K562 treated with DMSO at 1 percent for 12 hours (cell line): ENCODE measurements around the gene KRTAP9-6. TPM values are rescaled to one million over a fixed set of nuclear protein-coding genes. Genes with fewer than 3 reads are reported as not detected.

Source experiments
- total RNA-seq: library from RNA; unstranded; fragments of 300-600 nt; gene quantifications from 2 replicates; pipeline ENCODE4 v1.2.3, GENCODE V29; 2022; ENCODE audit not compliant: insufficient read depth

The KRTAP9-6 gene
- total RNA-seq = not detected in 2 replicates

DNA sequence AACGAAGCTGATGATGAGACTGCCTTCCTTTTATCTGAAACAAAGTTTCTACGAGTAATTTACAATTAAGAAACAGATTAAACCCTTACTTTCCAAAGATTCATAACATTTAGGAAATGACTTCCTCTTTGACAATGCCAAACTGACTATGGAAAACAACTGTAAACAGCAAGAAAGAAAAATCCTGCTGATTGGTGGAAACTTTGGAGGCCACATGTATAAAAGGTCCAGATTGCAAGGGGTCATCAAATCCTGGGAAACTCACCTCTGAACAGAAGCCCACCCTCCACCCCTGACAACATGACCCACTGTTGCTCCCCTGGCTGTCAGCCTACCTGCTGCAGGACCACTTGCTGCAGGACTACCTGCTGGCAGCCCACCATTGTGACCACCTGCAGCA, at the start of gene KRTAP9-6:
TSS of gene KRTAP9-6 (plus strand) at position 301 of the 400 bp plus-strand sequence. CDS start at position 301, 0 bp downstream.

DNA sequence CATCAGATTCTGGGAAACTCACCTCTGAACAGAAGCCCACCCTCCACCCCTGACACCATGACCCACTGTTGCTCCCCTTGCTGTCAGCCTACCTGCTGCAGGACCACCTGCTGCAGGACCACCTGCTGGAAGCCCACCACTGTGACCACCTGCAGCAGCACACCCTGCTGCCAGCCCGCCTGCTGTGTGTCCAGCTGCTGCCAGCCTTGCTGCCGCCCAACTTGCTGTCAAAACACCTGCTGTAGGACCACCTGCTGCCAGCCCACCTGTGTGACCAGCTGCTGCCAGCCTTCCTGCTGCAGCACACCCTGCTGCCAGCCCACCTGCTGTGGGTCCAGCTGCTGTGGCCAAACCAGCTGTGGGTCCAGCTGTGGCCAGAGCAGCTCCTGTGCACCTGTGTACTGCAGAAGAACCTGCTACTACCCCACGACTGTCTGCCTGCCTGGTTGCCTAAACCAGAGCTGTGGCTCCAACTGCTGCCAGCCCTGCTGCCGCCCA, 38.5 kb upstream of the KRTAP9-6 start, which contains the start of gene KRTAP9-2:
TSS of gene KRTAP9-2 (plus strand) at position 51 of the 498 bp plus-strand sequence. CDS start at position 58, 7 bp downstream.

GRCh38 chr17:41232399-41233105, 32.6 kb upstream of the KRTAP9-6 start, which contains the start of gene KRTAP9-3:
Gene KRTAP9-3, plus strand, starts transcription at chr17:41232449. Its CDS starts 53 bp downstream, at chr17:41232502.

GRCh38 chr17:41237949-41238437, 27.2 kb upstream of the KRTAP9-6 start, which contains the start of gene KRTAP9-8:
Gene KRTAP9-8, plus strand, starts transcription at chr17:41237999. Its CDS starts 53 bp downstream, at chr17:41238052.

DNA sequence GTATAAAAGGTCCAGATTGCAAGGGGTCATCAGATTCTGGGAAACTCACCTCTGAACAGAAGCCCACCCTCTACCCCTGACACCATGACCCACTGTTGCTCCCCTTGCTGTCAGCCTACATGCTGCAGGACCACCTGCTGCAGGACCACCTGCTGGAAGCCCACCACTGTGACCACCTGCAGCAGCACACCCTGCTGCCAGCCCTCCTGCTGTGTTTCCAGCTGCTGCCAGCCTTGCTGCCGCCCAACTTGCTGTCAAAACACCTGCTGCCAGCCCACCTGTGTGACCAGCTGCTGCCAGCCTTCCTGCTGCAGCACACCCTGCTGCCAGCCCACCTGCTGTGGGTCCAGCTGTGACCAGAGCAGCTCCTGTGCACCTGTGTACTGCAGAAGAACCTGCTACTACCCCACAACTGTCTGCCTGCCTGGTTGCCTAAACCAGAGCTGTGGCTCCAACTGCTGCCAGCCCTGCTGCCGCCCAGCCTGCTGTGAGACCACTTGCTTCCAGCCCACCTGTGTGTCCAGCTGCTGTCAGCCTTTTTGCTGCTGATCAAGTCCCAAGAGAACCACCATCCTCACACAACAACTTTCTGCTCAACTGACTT, 15.4 kb upstream of the KRTAP9-6 start, which contains the start of gene KRTAP9-4:
TSS of gene KRTAP9-4 (plus strand) at position 51 of the 604 bp plus-strand sequence. CDS start at position 85, 34 bp downstream.

DNA sequence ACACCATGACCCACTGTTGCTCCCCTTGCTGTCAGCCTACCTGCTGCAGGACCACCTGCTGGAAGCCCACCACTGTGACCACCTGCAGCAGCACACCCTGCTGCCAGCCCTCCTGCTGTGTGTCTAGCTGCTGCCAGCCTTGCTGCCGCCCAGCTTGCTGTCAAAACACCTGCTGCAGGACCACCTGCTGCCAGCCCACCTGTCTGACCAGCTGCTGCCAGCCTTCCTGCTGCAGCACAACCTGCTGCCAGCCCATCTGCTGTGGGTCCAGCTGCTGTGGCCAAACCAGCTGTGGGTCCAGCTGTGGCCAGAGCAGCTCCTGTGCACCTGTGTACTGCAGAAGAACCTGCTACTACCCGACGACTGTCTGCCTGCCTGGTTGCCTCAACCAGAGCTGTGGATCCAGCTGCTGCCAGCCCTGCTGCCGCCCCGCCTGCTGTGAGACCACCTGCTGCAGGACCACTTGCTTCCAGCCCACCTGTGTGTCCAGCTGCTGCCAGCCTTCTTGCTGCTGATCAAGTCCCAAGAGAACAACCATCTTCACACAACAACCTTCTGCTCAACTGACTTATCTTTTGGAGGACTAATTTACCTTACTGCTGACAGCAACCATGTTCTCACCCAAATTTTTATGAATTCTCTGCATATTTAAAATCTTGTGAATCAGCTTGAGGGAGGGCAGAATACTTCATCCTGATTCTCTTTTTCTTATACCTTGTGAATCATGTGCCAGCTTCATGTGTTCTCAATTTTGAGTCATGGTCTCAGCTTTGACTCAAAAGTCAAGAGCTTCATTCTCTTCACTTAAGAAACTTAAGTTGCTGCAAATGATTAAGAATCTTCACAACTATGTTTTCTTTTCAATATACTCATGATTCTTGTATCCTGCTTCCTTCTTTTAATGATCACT, 9.5 kb upstream of the KRTAP9-6 start, which contains the start of gene KRTAP9-9:
TSS of gene KRTAP9-9 (plus strand) at position 4 of the 910 bp plus-strand sequence.

GRCh38 chr17:41275648-41276190, 10.5 kb downstream of the KRTAP9-6 start, which contains the start of gene KRTAP9-7:
Gene KRTAP9-7, plus strand, starts transcription at chr17:41275698. Its CDS starts 0 bp downstream, at chr17:41275698.

GRCh38 chr17:41301916-41302901, 37.0 kb downstream of the KRTAP9-6 start, which contains the start of gene KRTAP29-1:
Gene KRTAP29-1, minus strand, starts transcription at chr17:41302851. Its CDS starts 0 bp downstream, at chr17:41302851.

DNA sequence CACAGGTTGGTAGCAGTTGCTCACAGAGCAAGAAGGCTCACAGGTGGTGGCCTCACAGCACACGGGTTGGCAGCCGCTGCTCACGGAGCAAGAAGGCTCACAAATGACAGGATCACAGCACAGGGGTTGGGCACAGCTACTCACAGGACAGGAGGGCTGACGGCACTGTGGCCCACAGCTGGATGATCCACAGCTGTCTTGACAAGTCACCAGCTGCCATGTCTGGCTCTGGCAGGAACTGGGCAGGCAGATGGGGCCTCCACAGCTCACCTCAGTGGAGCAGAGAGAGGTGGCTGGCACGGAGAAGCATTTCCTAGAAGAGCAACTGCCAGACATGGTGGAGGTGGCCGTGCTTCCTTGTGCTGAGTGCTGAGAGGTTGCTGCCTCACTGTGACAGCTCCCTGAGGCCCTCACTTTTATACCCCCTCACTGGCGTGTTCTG, 43.8 kb downstream of the KRTAP9-6 start, which contains the start of gene KRTAP16-1:
TSS of gene KRTAP16-1 (minus strand) at position 392 of the 442 bp plus-strand sequence. CDS start at position 336, 56 bp downstream.

GRCh38 chr17:41315204-41315794, 50.1 kb downstream of the KRTAP9-6 start, which contains the start of gene KRTAP17-1:
Gene KRTAP17-1, minus strand, starts transcription at chr17:41315710. Its CDS starts 60 bp downstream, at chr17:41315650.

Other genes with a start within 250 kb of the KRTAP9-6 start
- not detected in 2 replicates for gene KRTAP1-5, start 238.2 kb upstream of the KRTAP9-6 start, total RNA-seq
- not detected in 2 replicates for gene KRTAP1-4, start 235.2 kb upstream of the KRTAP9-6 start, total RNA-seq
- gene KRTAP1-3, start 230.5 kb upstream of the KRTAP9-6 start, total RNA-seq = not detected in 2 replicates
- not detected in 2 replicates for gene KRTAP1-1, start 223.9 kb upstream of the KRTAP9-6 start, total RNA-seq
- gene KRTAP2-1, start 218.1 kb upstream of the KRTAP9-6 start, total RNA-seq = not detected in 2 replicates
- gene KRTAP2-2, start 210.1 kb upstream of the KRTAP9-6 start, total RNA-seq = not detected in 2 replicates
- not detected in 2 replicates for gene KRTAP2-3, start 205.3 kb upstream of the KRTAP9-6 start, total RNA-seq
- not detected in 2 replicates for gene KRTAP2-4, start 199.5 kb upstream of the KRTAP9-6 start, total RNA-seq
- gene KRTAP4-7, start 181.2 kb upstream of the KRTAP9-6 start, total RNA-seq = not detected in 2 replicates
- gene KRTAP4-8, start 167.2 kb upstream of the KRTAP9-6 start, total RNA-seq = not detected in 2 replicates
- not detected in 2 replicates for gene KRTAP4-16, start 163.2 kb upstream of the KRTAP9-6 start, total RNA-seq
- not detected in 2 replicates for gene KRTAP4-9, start 160.0 kb upstream of the KRTAP9-6 start, total RNA-seq
- gene KRTAP4-11, start 147.0 kb upstream of the KRTAP9-6 start, total RNA-seq = not detected in 2 replicates
- gene KRTAP4-12, start 141.2 kb upstream of the KRTAP9-6 start, total RNA-seq = not detected in 2 replicates
- gene KRTAP4-6, start 124.8 kb upstream of the KRTAP9-6 start, total RNA-seq = not detected in 2 replicates
- gene KRTAP4-5, start 115.6 kb upstream of the KRTAP9-6 start, total RNA-seq = not detected in 2 replicates
- not detected in 2 replicates for gene KRTAP4-4, start 104.6 kb upstream of the KRTAP9-6 start, total RNA-seq
- not detected in 2 replicates for gene KRTAP4-3, start 97.2 kb upstream of the KRTAP9-6 start, total RNA-seq
- not detected in 2 replicates for gene KRTAP4-2, start 87.2 kb upstream of the KRTAP9-6 start, total RNA-seq
- not detected in 2 replicates for gene KRTAP4-1, start 80.5 kb upstream of the KRTAP9-6 start, total RNA-seq
- not detected in 2 replicates for gene KRTAP9-1, start 75.5 kb upstream of the KRTAP9-6 start, total RNA-seq
- not detected in 2 replicates for gene KRTAP9-2, start 38.7 kb upstream of the KRTAP9-6 start, total RNA-seq
- not detected in 2 replicates for gene KRTAP9-3, start 32.9 kb upstream of the KRTAP9-6 start, total RNA-seq
- gene KRTAP9-8, start 27.4 kb upstream of the KRTAP9-6 start, total RNA-seq = not detected in 2 replicates
- not detected in 2 replicates for gene KRTAP9-4, start 15.7 kb upstream of the KRTAP9-6 start, total RNA-seq
- gene KRTAP9-9, start 10.0 kb upstream of the KRTAP9-6 start, total RNA-seq = not detected in 2 replicates
- gene KRTAP9-7, start 10.3 kb downstream of the KRTAP9-6 start, total RNA-seq = not detected in 2 replicates
- gene KRTAP29-1, start 37.5 kb downstream of the KRTAP9-6 start, total RNA-seq = not detected in 2 replicates
- gene KRTAP16-1, start 43.9 kb downstream of the KRTAP9-6 start, total RNA-seq = not detected in 2 replicates
- gene KRTAP17-1, start 50.3 kb downstream of the KRTAP9-6 start, total RNA-seq = not detected in 2 replicates
- gene KRT33A, start 85.5 kb downstream of the KRTAP9-6 start, total RNA-seq = not detected in 2 replicates
- gene KRT33B, start 104.4 kb downstream of the KRTAP9-6 start, total RNA-seq = not detected in 2 replicates
- gene KRT34, start 116.9 kb downstream of the KRTAP9-6 start, total RNA-seq = not detected in 2 replicates
- gene KRT31, start 132.2 kb downstream of the KRTAP9-6 start, total RNA-seq = not detected in 2 replicates
- not detected in 2 replicates for gene KRT37, start 159.2 kb downstream of the KRTAP9-6 start, total RNA-seq
- gene KRT38, start 175.6 kb downstream of the KRTAP9-6 start, total RNA-seq = not detected in 2 replicates
- not detected in 2 replicates for gene KRT32, start 202.0 kb downstream of the KRTAP9-6 start, total RNA-seq
- not detected in 2 replicates for gene KRT35, start 215.8 kb downstream of the KRTAP9-6 start, total RNA-seq
- gene KRT36, start 224.5 kb downstream of the KRTAP9-6 start, total RNA-seq = not detected in 2 replicates
- not detected in 2 replicates for gene KRT13, start 240.2 kb downstream of the KRTAP9-6 start, total RNA-seq